Limb (tissue), 2 donors: ENCODE results near the gene LRRC56.

Experiments
- DNase-seq, 2 donors: peaks; one replicate each; pipeline ENCODE4 v3.0.0-alpha.2; 2016; ENCODE audit errors: extremely low spot score in 2 of 2

LRRC56 gene

GRCh38 chr11:540583-541432 is 3.5 kb downstream of the LRRC56 start:
- DNase-seq, result peak in 1 of 2 donors; percentile 29

- no peak for DNase-seq
Measured at GRCh38 chr11:541433-541885, 4.1 kb downstream of the LRRC56 start.

DNA sequence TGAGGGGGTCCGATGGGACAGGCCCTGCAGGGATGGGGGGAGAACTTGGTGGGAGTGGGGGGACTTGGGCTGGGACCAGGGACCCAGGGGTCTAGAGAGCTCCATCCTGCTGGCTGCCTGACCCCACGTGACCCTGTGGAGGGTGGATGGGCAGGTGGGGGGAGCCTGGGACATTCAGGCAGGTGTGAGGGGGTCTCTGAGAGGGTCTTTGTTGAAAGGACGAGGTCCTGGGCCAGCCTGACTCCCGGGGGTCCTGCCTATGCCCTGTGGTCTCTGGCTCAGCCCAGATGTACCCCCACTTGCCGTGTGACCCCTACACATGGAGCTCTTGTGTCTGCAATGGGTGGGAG is 7.5 kb downstream of the LRRC56 start:
- no peak for DNase-seq

GRCh38 chr11:545171-545570 is 7.8 kb downstream of the LRRC56 start:
- no peak for DNase-seq

DNA sequence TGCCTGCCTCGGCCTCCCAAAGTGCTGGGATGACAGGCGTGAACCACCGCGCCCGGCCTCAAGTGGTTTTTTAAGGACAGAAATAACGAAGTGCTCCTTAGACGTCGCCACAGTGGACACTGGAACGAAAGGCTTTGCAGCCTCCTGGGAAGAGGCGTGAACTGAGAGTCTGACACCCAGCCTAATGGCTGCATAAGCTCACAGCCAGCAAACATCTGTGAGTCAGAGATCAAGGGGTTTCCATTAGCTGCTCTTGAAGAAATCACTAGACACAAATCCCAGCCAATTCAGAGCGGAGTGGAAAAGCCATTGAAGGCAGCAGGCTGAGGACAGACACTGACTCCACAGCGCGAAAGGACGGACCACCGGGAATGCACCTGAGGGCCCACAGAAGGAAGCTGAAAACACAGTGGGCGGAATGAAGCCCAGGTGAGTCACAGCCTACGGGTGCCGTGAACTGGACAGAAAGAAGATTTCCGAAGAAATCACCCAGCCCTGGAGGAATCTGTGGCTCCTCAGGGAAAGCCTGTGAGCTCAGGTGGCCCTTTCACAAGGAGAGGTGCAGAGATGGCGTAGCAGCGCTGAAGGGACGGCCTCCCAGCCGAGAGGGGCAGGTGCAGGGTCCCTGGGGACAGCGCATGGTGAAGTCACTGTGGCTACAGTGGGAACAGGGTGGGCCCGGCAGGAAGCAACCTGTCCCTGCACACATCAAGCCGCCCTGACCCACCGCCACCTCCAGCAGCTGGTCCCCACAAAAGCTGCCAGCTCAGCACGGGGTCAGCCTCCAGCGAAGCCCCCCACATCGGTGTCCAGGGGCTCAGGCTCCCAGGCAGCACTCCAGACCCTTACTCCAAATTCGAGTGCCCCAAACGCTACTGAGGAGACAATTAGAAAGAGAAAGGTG is 11.6 kb downstream of the LRRC56 start:
- no peak for DNase-seq

DNA sequence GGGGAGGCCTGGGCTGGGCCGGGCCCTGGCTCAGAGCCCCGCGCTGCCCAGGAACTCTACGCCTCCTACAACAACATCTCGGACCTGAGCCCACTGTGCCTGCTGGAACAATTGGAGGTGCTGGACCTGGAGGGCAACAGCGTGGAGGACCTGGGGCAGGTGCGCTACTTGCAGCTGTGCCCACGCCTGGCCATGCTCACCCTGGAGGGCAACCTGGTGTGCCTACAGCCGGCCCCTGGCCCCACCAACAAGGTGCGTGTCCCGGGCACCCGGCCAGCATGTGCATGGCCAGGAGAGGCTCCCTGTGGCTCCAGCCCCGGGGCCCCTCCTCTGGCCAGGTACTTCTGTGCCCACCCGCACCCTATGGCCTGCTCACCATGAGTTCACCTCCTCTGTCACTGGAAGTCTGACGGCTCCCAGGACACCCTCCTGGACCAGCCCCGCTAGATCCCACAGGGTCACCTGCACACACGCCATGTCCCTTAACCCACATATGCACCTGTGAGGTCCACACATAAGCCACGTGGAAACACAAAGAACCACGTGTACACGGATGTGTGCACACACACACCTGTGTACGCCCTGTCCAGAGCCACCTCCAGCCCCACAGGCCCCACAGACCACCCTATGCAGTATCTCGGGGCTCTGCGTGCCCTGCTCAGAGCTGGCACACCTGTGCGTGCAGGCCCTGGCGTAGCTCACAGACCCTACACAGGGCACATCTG is 12.9 kb downstream of the LRRC56 start:
- DNase-seq, result no peak

GRCh38 chr11:550746-551085 is 13.4 kb downstream of the LRRC56 start:
- DNase-seq, result no peak

- DNase-seq, result no peak
Measured at GRCh38 chr11:551131-551530, 13.8 kb downstream of the LRRC56 start.

DNA sequence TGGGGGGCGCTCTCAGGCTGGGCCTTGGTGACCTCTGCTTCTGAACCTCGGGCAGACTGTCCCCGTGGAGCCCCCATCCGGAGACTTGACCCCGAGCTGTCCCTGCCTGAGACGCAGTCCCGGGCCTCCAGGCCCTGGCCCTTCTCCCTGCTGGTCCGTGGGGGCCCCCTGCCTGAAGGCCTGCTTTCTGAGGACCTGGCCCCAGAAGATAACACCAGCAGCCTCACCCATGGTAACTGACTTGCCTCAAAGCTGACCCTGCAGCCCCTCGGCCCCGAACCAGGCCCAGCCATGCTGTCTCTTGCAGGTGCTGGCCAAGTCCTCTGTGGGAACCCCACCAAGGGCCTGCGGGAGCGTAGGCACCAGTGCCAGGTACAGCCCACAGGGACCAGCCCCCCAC is 14.3 kb downstream of the LRRC56 start:
- no peak for DNase-seq

DNA sequence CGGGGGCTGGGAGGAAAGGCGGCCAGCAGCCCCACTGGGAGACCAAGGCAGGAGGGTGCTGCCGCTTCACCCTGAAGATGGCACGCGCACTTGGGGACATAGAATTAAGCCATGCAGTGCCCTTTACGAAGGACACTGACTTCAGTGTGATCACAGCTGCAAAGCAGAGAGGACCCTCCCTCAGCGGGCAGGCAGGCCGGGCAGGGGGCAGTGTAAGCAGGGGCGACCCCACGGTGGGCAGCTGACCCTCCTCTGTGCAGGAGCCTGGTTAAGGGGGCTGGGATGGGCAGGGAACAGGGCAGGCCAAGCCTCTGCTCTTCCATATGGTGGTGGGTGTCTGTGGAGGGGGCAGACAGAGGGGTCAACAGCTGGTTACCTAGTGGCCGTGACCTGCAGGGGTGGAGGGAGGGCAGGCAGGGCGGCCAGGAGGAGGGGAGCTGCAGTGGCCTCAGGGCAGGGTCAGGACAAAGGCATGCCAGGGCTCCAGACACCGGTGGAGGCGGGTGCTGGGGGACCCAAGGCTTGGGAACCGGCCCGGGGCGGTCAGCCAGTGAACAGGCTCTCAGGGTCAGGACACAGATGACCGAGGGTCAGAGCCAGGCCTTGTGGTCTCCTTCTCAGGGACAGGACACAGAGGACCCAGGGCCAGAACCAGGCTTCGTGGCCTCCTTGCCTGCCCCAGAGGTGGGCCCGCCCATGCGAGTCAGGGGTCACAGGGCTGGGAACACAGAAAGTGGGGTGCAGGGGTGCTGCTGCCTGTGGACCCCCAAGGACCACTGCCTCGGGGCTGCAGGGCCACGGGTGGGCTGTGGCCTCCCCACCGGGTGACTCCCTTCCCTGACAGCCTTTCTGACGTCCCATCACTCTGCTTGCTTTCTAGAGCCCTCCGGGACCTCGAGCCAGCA is 16.0 kb downstream of the LRRC56 start:
- DNase-seq, result no peak

GRCh38 chr11:553988-554340 is 16.6 kb downstream of the LRRC56 start:
- no peak for DNase-seq

- DNase-seq, result peak in 1 of 2 donors; percentile 82
Measured at GRCh38 chr11:554428-555226, 17.3 kb downstream of the LRRC56 start.

DNA sequence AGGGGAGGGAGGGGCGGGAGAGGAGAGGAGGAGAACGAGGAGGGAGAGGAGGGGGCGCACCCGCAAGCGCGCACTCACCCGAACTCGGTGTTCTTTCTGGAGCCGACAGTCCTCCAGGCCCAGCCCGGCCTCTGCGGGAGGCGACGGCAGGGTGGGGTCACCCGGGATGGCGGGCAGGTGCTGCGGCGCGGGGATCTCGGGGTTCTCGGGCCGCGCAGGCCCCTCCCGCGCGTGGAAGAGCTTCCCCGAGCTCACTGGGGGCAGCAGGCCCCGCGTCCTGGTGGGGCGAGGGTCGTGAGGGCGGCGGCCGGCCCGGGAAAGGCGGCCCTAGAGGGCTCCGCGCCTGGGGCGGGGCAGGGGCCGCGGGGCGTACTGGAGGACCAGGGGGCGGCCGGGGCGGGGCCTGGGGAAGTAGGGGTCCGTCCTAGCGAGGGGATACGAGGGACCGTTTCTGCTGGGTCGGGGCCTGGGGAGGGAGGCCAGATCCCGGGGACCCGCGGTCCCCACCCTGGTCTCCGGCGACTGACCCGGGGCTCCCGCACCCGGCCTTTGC is 18.0 kb downstream of the LRRC56 start:
- no peak for DNase-seq

DNA sequence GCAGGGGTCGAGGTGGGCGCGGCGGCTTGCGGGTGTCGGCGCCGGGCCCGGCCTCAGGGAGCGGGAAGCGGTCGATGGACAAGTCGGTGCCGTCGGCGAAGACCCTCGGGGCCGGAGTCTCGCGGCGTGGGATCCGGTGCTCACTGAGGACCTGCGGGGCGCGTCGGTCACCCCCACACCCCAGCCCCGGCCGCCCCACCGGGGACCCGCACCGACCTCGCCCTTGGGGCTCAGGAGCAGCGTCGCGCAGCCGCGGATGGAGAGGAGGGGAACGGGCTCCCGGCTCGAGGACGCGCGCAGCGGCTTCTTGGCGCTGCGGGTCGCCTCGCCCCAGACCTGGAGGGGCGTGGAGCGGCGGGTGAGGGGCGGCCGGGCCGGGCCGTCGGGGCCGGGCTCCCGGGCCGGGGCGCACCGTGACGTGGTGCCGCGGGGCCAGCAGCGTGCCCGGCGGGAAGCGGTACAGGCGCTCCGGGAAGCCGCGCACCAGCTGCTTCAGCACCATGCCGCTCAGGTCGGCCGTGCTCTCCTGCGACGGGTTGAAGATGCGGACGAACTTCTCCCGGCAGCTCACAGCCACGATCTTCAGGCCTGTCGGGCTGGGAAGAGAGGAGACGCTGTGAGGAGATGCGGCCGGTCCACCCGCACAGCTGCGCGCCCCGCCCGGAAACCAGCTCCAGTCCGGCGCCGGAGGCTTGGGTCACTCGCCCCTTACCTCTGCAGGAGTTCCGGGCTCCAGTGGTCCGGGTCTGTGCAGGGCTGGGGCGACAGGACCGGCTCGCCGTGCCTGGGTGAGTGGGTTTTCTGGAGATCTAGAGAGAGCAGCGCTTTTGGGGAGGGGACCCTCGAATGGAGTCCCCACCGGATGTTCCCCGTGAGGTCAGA is 18.7 kb downstream of the LRRC56 start:
- DNase-seq, result no peak

DNA sequence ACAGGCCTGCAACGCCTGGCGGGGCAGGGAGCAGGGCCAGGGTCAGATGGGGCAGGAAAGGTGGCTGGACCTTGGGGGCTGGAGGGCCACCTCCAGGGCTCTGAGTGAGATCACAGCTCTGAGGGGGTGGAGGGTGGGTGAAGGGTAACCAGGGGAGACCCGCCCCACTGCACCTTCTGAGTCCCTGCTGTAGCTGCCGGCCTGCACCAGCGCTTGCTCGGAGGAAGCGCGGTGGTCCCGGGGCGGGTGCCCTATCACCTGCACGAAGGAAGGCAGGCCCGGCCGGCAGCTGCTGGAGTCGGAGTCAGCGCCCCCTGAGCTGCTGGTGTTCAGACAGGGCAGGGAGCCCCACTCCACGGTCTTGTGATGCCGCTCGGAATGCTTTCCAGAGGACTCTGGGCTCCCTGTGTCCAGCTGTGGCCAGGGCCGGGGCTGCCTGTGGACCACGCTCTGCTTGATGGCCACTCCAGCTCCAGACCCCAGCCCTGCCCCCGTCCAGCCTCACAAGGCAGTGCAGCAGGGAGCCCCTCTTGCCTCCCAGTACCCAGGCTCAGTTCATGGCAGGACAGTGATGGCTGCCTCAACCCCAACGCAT is 19.4 kb downstream of the LRRC56 start:
- no peak for DNase-seq

GRCh38 chr11:557328-558132 is 20.2 kb downstream of the LRRC56 start:
- DNase-seq, result no peak

GRCh38 chr11:558503-558902 is 21.2 kb downstream of the LRRC56 start:
- DNase-seq, result no peak
